ENCODE data around the gene ADAMTSL1.

GRCh38 chr9:18766989-18767550, 293.1 kb downstream of the ADAMTSL1 start:
- no peak for TF ChIP-seq CTCF (IDR thresholded peaks at IDR 0.05)
- no peak for TF ChIP-seq POLR2AphosphoS5 (IDR thresholded peaks at IDR 0.05; ENCODE audit: low read depth, low read length)
- no peak for TF ChIP-seq REST (IDR thresholded peaks at IDR 0.05; ENCODE audit: insufficient read depth in 1 of 2, low read depth in 2 of 2, low read length in 1 of 2)
- no peak for TF ChIP-seq TCF7L2 (IDR thresholded peaks at IDR 0.05; ENCODE audit: low read depth, low read length)
- TF ChIP-seq SIN3A (IDR thresholded peaks at IDR 0.05; ENCODE audit: borderline replicate concordance, insufficient read depth, low read depth, low read length), result no peak

All from Panc1 (cell line).